H9 (cell line): ENCODE results near the gene AP2A2. TPM values are rescaled to one million over a fixed set of nuclear protein-coding genes. Genes with fewer than 3 reads are reported as not detected.

Experiments
- DNase-seq: peaks from one replicate; pipeline ENCODE4 v3.0.0-alpha.2; 2017
- H2AFZ ChIP-seq: one replicate; pipeline ENCODE4 v1.6.1; 2013; ENCODE audit warnings: mild to moderate bottlenecking, low read length, control low read depth, moderate library complexity
- H2AK5ac ChIP-seq: 2 replicates; pipeline ENCODE4 v1.6.1; 2013; ENCODE audit warnings: low read length, control low read depth, mixed read lengths; ENCODE audit not compliant: insufficient read length
- H2BK120ac ChIP-seq: one replicate; pipeline ENCODE4 v1.6.1; 2013; ENCODE audit warnings: low read depth, mild to moderate bottlenecking, low read length, control low read depth, inconsistent platforms; ENCODE audit not compliant: poor library complexity, severe bottlenecking
- H2BK12ac ChIP-seq: 2 replicates; pipeline ENCODE4 v1.6.1; 2013; ENCODE audit warnings: low read length, control low read depth, mixed read lengths, low read depth; ENCODE audit not compliant: insufficient read length
- H2BK15ac ChIP-seq: 2 replicates; pipeline ENCODE4 v1.6.1; 2013; ENCODE audit warnings: low read depth, low read length, control low read depth
- H2BK20ac ChIP-seq: one replicate; pipeline ENCODE4 v1.6.1; 2013; ENCODE audit warnings: low read depth, mild to moderate bottlenecking, low read length, control low read depth, inconsistent platforms; ENCODE audit not compliant: poor library complexity, severe bottlenecking
- H2BK5ac ChIP-seq: 2 replicates; pipeline ENCODE4 v1.6.1; 2013; ENCODE audit warnings: low read length, control low read depth, mixed read lengths; ENCODE audit not compliant: insufficient read length
- H3K14ac ChIP-seq: 2 replicates; pipeline ENCODE4 v1.6.1; 2013; ENCODE audit warnings: low read length, control low read depth; ENCODE audit not compliant: insufficient read depth
- H3K18ac ChIP-seq: 2 replicates; pipeline ENCODE4 v1.6.1; 2013; ENCODE audit warnings: low read depth, mild to moderate bottlenecking, mixed read lengths, low read length, control low read depth; ENCODE audit not compliant: insufficient read length
- H3K23ac ChIP-seq: 2 replicates; pipeline ENCODE4 v1.6.1; 2013; ENCODE audit warnings: low read length, control low read depth, mixed read lengths, low read depth; ENCODE audit not compliant: insufficient read length
- H3K23me2 ChIP-seq: 2 replicates; pipeline ENCODE4 v1.6.1; 2013; ENCODE audit warnings: low read depth, mild to moderate bottlenecking, mixed read lengths, low read length, control low read depth; ENCODE audit not compliant: insufficient read length, poor library complexity, severe bottlenecking
- H3K27ac ChIP-seq: 2 replicates; pipeline ENCODE4 v1.5.1; 2013; ENCODE audit warnings: low read length, control low read depth, mixed read lengths, low read depth; ENCODE audit not compliant: insufficient read length
- H3K27me3 ChIP-seq: 2 replicates; pipeline ENCODE4 v1.6.1; 2013; ENCODE audit warnings: low read length, control low read depth, inconsistent platforms; ENCODE audit not compliant: insufficient read depth
- H3K4ac ChIP-seq: 2 replicates; pipeline ENCODE4 v1.6.1; 2013; ENCODE audit warnings: low read depth, mild to moderate bottlenecking, control low read depth, inconsistent platforms, low read length, moderate library complexity
- H3K4me1 ChIP-seq: 2 replicates; pipeline ENCODE4 v1.6.1; 2013; ENCODE audit warnings: low read length, control low read depth, inconsistent platforms; ENCODE audit not compliant: insufficient read depth
- H3K4me2 ChIP-seq: 2 replicates; pipeline ENCODE4 v1.6.1; 2013; ENCODE audit warnings: low read length, control low read depth, mixed read lengths; ENCODE audit not compliant: insufficient read length, insufficient read depth
- H3K56ac ChIP-seq: 2 replicates; pipeline ENCODE4 v1.6.1; 2013; ENCODE audit warnings: low read depth, mild to moderate bottlenecking, mixed read lengths, low read length, control low read depth; ENCODE audit not compliant: insufficient read length
- H3K79me1 ChIP-seq: 2 replicates; pipeline ENCODE4 v1.6.1; 2013; ENCODE audit warnings: low read depth, mild to moderate bottlenecking, moderate library complexity, low read length, control low read depth, inconsistent platforms; ENCODE audit not compliant: insufficient read depth, poor library complexity, severe bottlenecking
- H3K79me2 ChIP-seq: 2 replicates; pipeline ENCODE4 v1.6.1; 2013; ENCODE audit warnings: low read length, control low read depth, inconsistent platforms; ENCODE audit not compliant: insufficient read depth
- H3K9ac ChIP-seq: 2 replicates; pipeline ENCODE4 v1.6.1; 2013; ENCODE audit warnings: low read length, control low read depth, mixed read lengths; ENCODE audit not compliant: insufficient read length; ENCODE audit errors: extremely low read depth
- H3K9me3 ChIP-seq: one replicate; pipeline ENCODE4 v1.6.1; 2013; ENCODE audit warnings: low read depth, low read length, inconsistent platforms; ENCODE audit not compliant: control insufficient read depth
- H3T11ph ChIP-seq: one replicate; pipeline ENCODE4 v1.6.1; 2013; ENCODE audit warnings: mild to moderate bottlenecking, low read length, control low read depth, inconsistent platforms
- H4K20me1 ChIP-seq: one replicate; pipeline ENCODE4 v1.6.1; 2013; ENCODE audit not compliant: control insufficient read depth, insufficient read length, insufficient read depth
- H4K5ac ChIP-seq: 2 replicates; pipeline ENCODE4 v1.6.1; 2013; ENCODE audit warnings: low read depth, mild to moderate bottlenecking, mixed read lengths, low read length, control low read depth; ENCODE audit not compliant: insufficient read length
- H4K8ac ChIP-seq: replicated peaks from 2 replicates; pipeline ENCODE4 v1.6.1; 2013; ENCODE audit warnings: low read length, control low read depth, mixed read lengths, low read depth; ENCODE audit not compliant: insufficient read length
- H4K91ac ChIP-seq: 2 replicates; pipeline ENCODE4 v1.6.1; 2013; ENCODE audit warnings: low read depth, mild to moderate bottlenecking, moderate library complexity, mixed read lengths, low read length, control low read depth; ENCODE audit not compliant: insufficient read length
- H3K27ac Mint-ChIP-seq, 3 experiments: 2 replicates in 2 of 3; 3 replicates in 1 of 3; pipeline ENCODE4 v1.8.0; 2020 to 2021; ENCODE audit warnings: mixed read lengths in 3 of 3, mild to moderate bottlenecking in 1 of 3, moderate library complexity in 1 of 3
- H3K27me3 Mint-ChIP-seq: 2 replicates; pipeline ENCODE4 v1.8.0; 2021; ENCODE audit warnings: low read depth, mild to moderate bottlenecking, moderate library complexity, mixed read lengths
- H3K36me3 Mint-ChIP-seq, 3 experiments: 2 replicates in 2 of 3; 3 replicates in 1 of 3; pipeline ENCODE4 v1.8.0; 2020 to 2021; ENCODE audit warnings: low read depth in 3 of 3, mixed read lengths in 3 of 3; ENCODE audit not compliant: insufficient read depth in 1 of 3
- H3K4me1 Mint-ChIP-seq, 2 experiments: 2 replicates each; pipeline ENCODE4 v1.8.0; 2020; ENCODE audit warnings: mixed read lengths in 2 of 2
- H3K4me3 Mint-ChIP-seq, 2 experiments: 2 replicates in 1 of 2; 3 replicates in 1 of 2; pipeline ENCODE4 v1.8.0; 2020 to 2021; ENCODE audit warnings: mild to moderate bottlenecking in 2 of 2, mixed read lengths in 2 of 2, moderate library complexity in 1 of 2
- H3K9me3 Mint-ChIP-seq, 2 experiments: 2 replicates in 1 of 2; 3 replicates in 1 of 2; pipeline ENCODE4 v1.8.0; 2020; ENCODE audit warnings: mild to moderate bottlenecking in 2 of 2, mixed read lengths in 2 of 2, moderate library complexity in 1 of 2
- CTCF ChIP-seq: fragments of 200-600 bp; sonication (generic); conservative IDR thresholded peaks from 3 replicates; pipeline ENCODE4 v1.8.0; 2021; ENCODE audit warnings: antibody characterized with exemption, mild to moderate bottlenecking
- WGBS: extraction: QIAGEN DNeasy Blood & Tissue Kit; methylation state at CpG from one replicate; pipeline ENCODE4 v1.1.7; 2013; ENCODE audit warnings: missing lambda C conversion rate, low lambda C conversion rate, mixed read lengths; ENCODE audit not compliant: insufficient read length; ENCODE audit errors: extremely low coverage; 5-methylcytosine and 5-hydroxymethylcytosine counted together
- total RNA-seq: library from RNA; stranded (reverse); gene quantifications from 2 replicates; pipeline ENCODE4 v1.2.1, GENCODE V29; 2021

Gene AP2A2
- total RNA-seq, 1 experiment from 2014 or later = 53.7 TPM

GRCh38 chr11:963852-964251, 38.2 kb downstream of the AP2A2 start:
- Histone ChIP-seq H4K20me1 (no peaks in the 10 kb centered on the region), H3K23me2 (no peaks in the 10 kb centered on the region), H3K23ac (no peak overlapping the region), H2AFZ (no peak overlapping the region), H3K27ac (no peak overlapping the region), H4K8ac (no peak overlapping the region), H3K14ac (no peak overlapping the region), H2BK12ac (no peak overlapping the region), H3K4ac (no peak overlapping the region), H3K18ac (no peak overlapping the region), H3T11ph (no peak overlapping the region), H3K79me2 (no peaks in the 10 kb centered on the region), H3K4me1 (no peaks in the 10 kb centered on the region), H2AK5ac (no peak overlapping the region), H4K5ac (no peak overlapping the region), H2BK15ac (no peak overlapping the region), H2BK120ac (no peak overlapping the region), H4K91ac (no peak overlapping the region), H3K9ac (no peak overlapping the region), H3K4me2 (no peak overlapping the region), H2BK20ac (no peak overlapping the region), H3K27me3 (no peaks in the 10 kb centered on the region), H3K9me3 (no peaks in the 10 kb centered on the region), H3K56ac (no peak overlapping the region), H3K79me1 (no peaks in the 10 kb centered on the region), H2BK5ac (no peak overlapping the region)
- no peak overlapping the region; a peak in 1 of 7 replicates for H3K27ac Mint-ChIP-seq
- H3K4me3 Mint-ChIP-seq = no peak overlapping the region
- H3K27me3 Mint-ChIP-seq = no peaks in the 10 kb centered on the region
- peaks cover 27 to 62% (median 54%) of the 10 kb centered on the region in 3 experiments for H3K36me3 Mint-ChIP-seq
- H3K4me1 Mint-ChIP-seq = peaks cover 3 to 6% of the 10 kb centered on the region in 2 experiments
- H3K9me3 Mint-ChIP-seq = peaks cover 9 to 15% of the 10 kb centered on the region in 2 experiments; a peak in 3 of 5 replicates
- TF ChIP-seq CTCF = no peak
- no peak for DNase-seq
- WGBS = no CpG with 5 or more reads among the region's 7 CpGs
